K562 (cell line): ENCODE results near the gene HOXA1. TPM values are rescaled to one million over a fixed set of nuclear protein-coding genes. Genes with fewer than 3 reads are reported as not detected.

ENCODE experiments used
- ATAC-seq: fragments of 200-7000 bp; cut with Tn5 transposase; 3 replicates; pipeline ENCODE4 v1.9.1; 2020; ENCODE audit warnings: moderate library complexity
- BruUV-seq: library from RNA; stranded (reverse); fragments of 400-500 nt; replicated peaks from 2 replicates; lab custom pipeline; 2021; lab: Mats Ljungman, UMichigan
- CTCF ChIA-PET: fragments of 300-600 bp; formaldehyde crosslinking; extraction: SDS; loops from one replicate; lab custom pipeline; 2021; ENCODE audit warnings: low intra/inter-chr PET ratio; lab: Yijun Ruan, JAX
- POLR2A ChIA-PET: fragments of 300-600, 350-650 bp; sonication (Branson Sonifier 250); formaldehyde crosslinking; extraction: SDS; loops from one replicate; lab custom pipeline; 2021; ENCODE audit warnings: antibody characterized with exemption, inconsistent platforms; lab: Yijun Ruan, JAX
- DNase-seq, 4 experiments: peaks; one replicate each; pipeline versions ENCODE4 v3.0.0 to v3.0.0-alpha.2; 2011 to 2018; ENCODE audit warnings: low spot score in 3 of 4, mixed read lengths in 3 of 4; ENCODE audit errors: extremely low read depth in 1 of 4
- FAIRE-seq: peaks from 2 replicates; lab custom pipeline; 2011; peaks lifted over from hg19 to GRCh38; lab: Jason Lieb, UNC
- H2AFZ ChIP-seq: 2 replicates; pipeline ENCODE4 v1.6.0; 2011; ENCODE audit warnings: low read depth, low read length, control low read depth, inconsistent platforms
- H3K27ac ChIP-seq: fragments of 200-600 bp; 3 replicates; pipeline ENCODE4 v1.8.0; 2011; ENCODE audit warnings: low read depth, mild to moderate bottlenecking, control low read depth, inconsistent platforms, low read length, moderate library complexity, mixed read lengths; ENCODE audit errors: extremely low read depth
- H3K27me3 ChIP-seq, 2 experiments: fragments of 300-600 bp in 1 of 2; 2 replicates in 1 of 2; 3 replicates in 1 of 2; pipeline versions ENCODE4 v1.6.0 to v1.8.0; 2011; ENCODE audit warnings: inconsistent platforms in 2 of 2, low read length in 2 of 2, mild to moderate bottlenecking in 1 of 2, mixed read lengths in 1 of 2, moderate library complexity in 1 of 2; ENCODE audit not compliant: control insufficient read depth in 2 of 2, insufficient read depth in 2 of 2
- H3K36me3 ChIP-seq: fragments of 300-600 bp; 3 replicates; pipeline ENCODE4 v1.8.0; 2011; ENCODE audit warnings: mild to moderate bottlenecking, low read length, inconsistent platforms; ENCODE audit not compliant: control insufficient read depth, insufficient read depth
- H3K4me1 ChIP-seq, 2 experiments: fragments of 200-600 bp in 1 of 2; replicated peaks in 1 of 2; 2 replicates in 1 of 2; 3 replicates in 1 of 2; pipeline versions ENCODE4 v1.5.1 to v1.8.0; 2011; ENCODE audit warnings: inconsistent platforms in 2 of 2, low read length in 2 of 2, mild to moderate bottlenecking in 1 of 2, mixed read lengths in 1 of 2, moderate library complexity in 1 of 2; ENCODE audit not compliant: control insufficient read depth in 2 of 2, insufficient read depth in 2 of 2
- H3K4me2 ChIP-seq: 2 replicates; pipeline ENCODE4 v1.6.1; 2011; ENCODE audit warnings: low read length, control low read depth, inconsistent platforms, mixed read lengths; ENCODE audit not compliant: insufficient read depth
- H3K4me3 ChIP-seq: fragments of 200-600 bp; sonication (generic), shearing (Covaris generic); 2 replicates; pipeline ENCODE4 v1.5.1; 2016; ENCODE audit warnings: control low read depth, inconsistent platforms
- H3K79me2 ChIP-seq: fragments of 200-600 bp; 3 replicates; pipeline ENCODE4 v1.8.0; 2011; ENCODE audit warnings: low read length, inconsistent platforms; ENCODE audit not compliant: control insufficient read depth, insufficient read depth
- H3K9ac ChIP-seq, 2 experiments: 2 replicates each; pipeline versions ENCODE4 v1.6.0 to v1.6.1; 2011; ENCODE audit warnings: low read depth in 2 of 2, low read length in 2 of 2, control low read depth in 1 of 2, inconsistent platforms in 1 of 2, mild to moderate bottlenecking in 1 of 2, mixed read lengths in 1 of 2; ENCODE audit not compliant: insufficient read depth in 1 of 2
- H3K9me1 ChIP-seq: one replicate; pipeline ENCODE4 v1.6.0; 2011; ENCODE audit warnings: inconsistent platforms, mild to moderate bottlenecking, low read length, moderate library complexity; ENCODE audit not compliant: control insufficient read depth, insufficient read depth
- H3K9me3 ChIP-seq: replicated peaks from 2 replicates; pipeline ENCODE4 v1.5.1; 2011; ENCODE audit warnings: low read depth, low read length, inconsistent platforms; ENCODE audit not compliant: control insufficient read depth, insufficient read depth
- H4K20me1 ChIP-seq: replicated peaks from 2 replicates; pipeline ENCODE4 v1.6.1; 2011; ENCODE audit warnings: low read length, inconsistent platforms, mixed read lengths; ENCODE audit not compliant: control insufficient read depth, insufficient read depth
- AFF4 ChIP-seq: sonication (generic); formaldehyde crosslinking; IDR thresholded peaks from 2 replicates; pipeline ENCODE4 v1.8.0; 2023; ENCODE audit warnings: mild to moderate bottlenecking, missing genetic modification reagents
- EGR1 ChIP-seq: fragments of 450-650 bp; conservative IDR thresholded peaks from 2 replicates; pipeline ENCODE4 v1.6.1; 2017; ENCODE audit warnings: mild to moderate bottlenecking
- FOXA3 ChIP-seq, 2 experiments: fragments of 450-650 bp in 1 of 2; sonication (generic) in 1 of 2; formaldehyde crosslinking; IDR thresholded peaks in 1 of 2; conservative IDR thresholded peaks in 1 of 2; 2 replicates each; pipeline versions ENCODE4 v1.4.0 to v1.8.0; 2020 to 2022; ENCODE audit warnings: mild to moderate bottlenecking in 2 of 2, missing genetic modification reagents in 1 of 2
- FOXO4 ChIP-seq: fragments of 450-650 bp; formaldehyde crosslinking; IDR thresholded peaks from 2 replicates; pipeline ENCODE4 v1.4.0; 2020; ENCODE audit warnings: mild to moderate bottlenecking, moderate library complexity
- GABPB1 ChIP-seq: sonication (generic); formaldehyde crosslinking; IDR thresholded peaks from 2 replicates; pipeline ENCODE4 v1.8.0; 2022; ENCODE audit warnings: mild to moderate bottlenecking, missing genetic modification reagents
- KAT8 ChIP-seq: fragments of 450-650 bp; IDR thresholded peaks from 2 replicates; pipeline ENCODE4 v1.6.1; 2016; ENCODE audit warnings: low read depth, mild to moderate bottlenecking
- RFX7 ChIP-seq: fragments of 250-450 bp; sonication (Bioruptor Pico); IDR thresholded peaks from 2 replicates; pipeline ENCODE4 v1.5.1; 2021; ENCODE audit warnings: mild to moderate bottlenecking
- RHOXF2B ChIP-seq: fragments of 250-450 bp; sonication (Bioruptor Pico); conservative IDR thresholded peaks from 2 replicates; pipeline ENCODE4 v1.5.1; 2021
- RNF219 ChIP-seq: fragments of 250-450 bp; sonication (Bioruptor Pico); IDR thresholded peaks from 2 replicates; pipeline ENCODE4 v1.5.0; 2022; ENCODE audit warnings: mild to moderate bottlenecking
- ZNF347 ChIP-seq: fragments of 450-650 bp; formaldehyde crosslinking; IDR thresholded peaks from 2 replicates; pipeline ENCODE4 v1.4.0; 2020; ENCODE audit warnings: low read depth, mild to moderate bottlenecking, moderate library complexity
- ZNF449 ChIP-seq: fragments of 250-450 bp; sonication (Bioruptor Pico); IDR thresholded peaks from 2 replicates; pipeline ENCODE4 v1.8.0; 2022; ENCODE audit warnings: moderate library complexity, mild to moderate bottlenecking, inconsistent platforms
- WGBS: fragments of 100-300 bp; shearing (Covaris generic); methylation state at CpG from one replicate; pipeline ENCODE4 v1.1.6; 2016; ENCODE audit warnings: low coverage, mixed read lengths; ENCODE audit not compliant: insufficient coverage; ENCODE audit errors: missing lambda C conversion rate; 5-methylcytosine and 5-hydroxymethylcytosine counted together
- in situ Hi-C: fragments of 300-500 bp; cut with MboI; formaldehyde crosslinking; loops from 4 replicates; pipeline ENCODE4 v1.15.0; 2018; ENCODE audit warnings: inconsistent platforms, mixed read lengths
- intact Hi-C: fragments of 100-400 bp; cut with micrococcal nuclease; formaldehyde crosslinking; loops from 2 replicates; pipeline ENCODE4 v1.14.2; 2022
- polyA plus RNA-seq, 8 experiments: library from polyadenylated mRNA; depleted of rRNA in 4 of 8; stranded (reverse) in 5 of 8; unstranded in 3 of 8; fragments of >200 nt; fragmentation: Nextera tagmentation in 2 of 8; fragmentation: Illumina TruSeq in 1 of 8; extraction: Ambion mirVana in 2 of 8; extraction: Trizol in 1 of 8; gene quantifications; 2 replicates each; pipeline versions ENCODE4 v1.2.1 to v1.2.3, GENCODE V29; 2011 to 2014; ENCODE audit warnings: inconsistent platforms in 1 of 8, missing spikeins in 1 of 8
- total RNA-seq, 7 experiments: library from RNA; depleted of rRNA in 6 of 7; stranded (reverse); fragments of >200 nt in 6 of 7; fragmentation: Illumina TruSeq in 2 of 7; extraction: Trizol in 2 of 7; gene quantifications; 2 replicates each; pipeline versions ENCODE4 v1.2.1 to v1.2.3, GENCODE V29; 2011 to 2021; ENCODE audit warnings: low replicate concordance in 1 of 7

Gene HOXA1
- total and polyA plus RNA-seq, 9 of the 15 experiments (the other 6 are each of a cell fraction or from before 2014, with no cell fraction given) = 0.03 to 0.63 (median 0.09) TPM; not detected in 4

- H3K36me3 ChIP-seq = no peaks in the 10 kb centered on the region
- intact Hi-C loops = no loop called here
- TF ChIP-seq KAT8 (no peak), AFF4 (CRISPR knock-in tag) (no peak), ZNF449 (CRISPR knock-in tag) (no peak), GABPB1 (CRISPR knock-in tag) (no peak), RFX7 (CRISPR knock-in tag) (no peak), FOXA3 (CRISPR knock-in tag; conservative IDR thresholded peaks at IDR 0.05 in 1 of 2, IDR thresholded peaks at IDR 0.05 in 1 of 2) (no peak), FOXO4 (CRISPR knock-in tag) (no peak), ZNF347 (CRISPR knock-in tag) (no peak), RHOXF2B (CRISPR knock-in tag) (no peak), RNF219 (CRISPR knock-in tag) (no peak), EGR1 (no peak)
- H3K27ac ChIP-seq = no peak overlapping the region
- FAIRE-seq (no peak), DNase-seq (no peak), ATAC-seq (no peak)
- no peaks in the 10 kb centered on the region for H3K4me1 ChIP-seq
- H3K9ac ChIP-seq = no peak overlapping the region
- WGBS = 0% methylated on average over 2 of the region's 2 CpGs
- no TSS peak for BruUV-seq
- H3K9me1 ChIP-seq = no peaks in the 10 kb centered on the region
- POLR2A ChIA-PET = interaction anchor here (0.8 kb wide), 2 partner anchors 22 to 596 kb away, joined by 3 to 4 read pairs; no protein-coding TSS in a partner anchor
- H3K79me2 ChIP-seq = no peaks in the 10 kb centered on the region
- H3K27me3 ChIP-seq = peaks cover 13 to 45% of the 10 kb centered on the region in 2 experiments; a peak in 4 of 5 replicates
- no peaks in the 10 kb centered on the region for H3K9me3 ChIP-seq
- in situ Hi-C loops = loop anchor here (5.0 kb wide), 1 partner anchor 51 kb away; no protein-coding TSS in a partner anchor
- H2AFZ ChIP-seq = no peak overlapping the region
- CTCF ChIA-PET = no interaction called here
- no peaks in the 10 kb centered on the region; the same call in 1 of the 2 replicates for H4K20me1 ChIP-seq
- no peak overlapping the region for H3K4me3 ChIP-seq
- no peak overlapping the region for H3K4me2 ChIP-seq
These were observed 32.2 kb upstream of the HOXA1 start for GRCh38 chr7:27128034-27128433.
